Neuronal stem cell (in vitro differentiated cells): Measurements from ENCODE around the gene CNN1.

Source experiments
- DNase-seq: peaks from one replicate; pipeline ENCODE4 v3.0.0-alpha.2; 2013; ENCODE audit warnings: low spot score
- H2AFZ ChIP-seq: one replicate; pipeline ENCODE4 v1.6.1; 2013; ENCODE audit warnings: mild to moderate bottlenecking, low read length, inconsistent platforms
- H2AK5ac ChIP-seq: 2 replicates; pipeline ENCODE4 v1.6.1; 2013; ENCODE audit warnings: low read depth, mild to moderate bottlenecking, inconsistent platforms, low read length, moderate library complexity, mixed read lengths
- H2BK120ac ChIP-seq: 2 replicates; pipeline ENCODE4 v1.6.1; 2013; ENCODE audit warnings: low read depth, mild to moderate bottlenecking, inconsistent platforms, low read length, moderate library complexity, mixed read lengths
- H2BK12ac ChIP-seq: one replicate; pipeline ENCODE4 v1.6.1; 2013; ENCODE audit warnings: low read length, inconsistent platforms
- H2BK15ac ChIP-seq: 2 replicates; pipeline ENCODE4 v1.6.1; 2013; ENCODE audit warnings: mild to moderate bottlenecking, low read length, inconsistent platforms, mixed read lengths
- H2BK5ac ChIP-seq: one replicate; pipeline ENCODE4 v1.6.1; 2013; ENCODE audit warnings: inconsistent platforms, mild to moderate bottlenecking, low read length, moderate library complexity
- H3K14ac ChIP-seq: one replicate; pipeline ENCODE4 v1.6.1; 2013; ENCODE audit warnings: low read length, inconsistent platforms
- H3K18ac ChIP-seq: 2 replicates; pipeline ENCODE4 v1.6.1; 2013; ENCODE audit warnings: low read length, inconsistent platforms
- H3K23ac ChIP-seq: 2 replicates; pipeline ENCODE4 v1.6.1; 2013; ENCODE audit warnings: low read depth, mild to moderate bottlenecking, mixed read lengths, low read length, inconsistent platforms; ENCODE audit not compliant: poor library complexity
- H3K27ac ChIP-seq: replicated peaks from 3 replicates; pipeline ENCODE4 v1.5.1; 2013; ENCODE audit warnings: low read length, inconsistent platforms
- H3K27me3 ChIP-seq, 3 experiments: 2 replicates each; pipeline ENCODE4 v1.6.1; 2013; ENCODE audit warnings: low read length in 3 of 3, mild to moderate bottlenecking in 2 of 3, inconsistent platforms in 1 of 3, low read depth in 1 of 3, mixed read lengths in 1 of 3, moderate library complexity in 1 of 3; ENCODE audit not compliant: control insufficient read depth in 3 of 3, insufficient read depth in 3 of 3
- H3K36me3 ChIP-seq, 2 donors: replicated peaks in 1 of 2; 2 replicates each; pipeline ENCODE4 v1.6.1; 2013; ENCODE audit warnings: low read length in 2 of 2; ENCODE audit not compliant: control insufficient read depth in 2 of 2, insufficient read depth in 2 of 2
- H3K4ac ChIP-seq: 2 replicates; pipeline ENCODE4 v1.6.1; 2013; ENCODE audit warnings: inconsistent platforms, mild to moderate bottlenecking, low read length, moderate library complexity
- H3K4me1 ChIP-seq, 2 donors: 1 replicate in 1 of 2; 2 replicates in 1 of 2; pipeline ENCODE4 v1.6.1; 2013; ENCODE audit warnings: low read length in 2 of 2, low read depth in 1 of 2; ENCODE audit not compliant: control insufficient read depth in 2 of 2, insufficient read depth in 1 of 2
- H3K4me2 ChIP-seq: one replicate; pipeline ENCODE4 v1.6.1; 2013; ENCODE audit warnings: mild to moderate bottlenecking, low read length, inconsistent platforms; ENCODE audit not compliant: insufficient read depth, poor library complexity, severe bottlenecking
- H3K4me3 ChIP-seq, 2 donors: 2 replicates each; pipeline ENCODE4 v1.5.1; 2013; ENCODE audit warnings: low read length in 2 of 2, mild to moderate bottlenecking in 2 of 2, inconsistent platforms in 1 of 2, moderate library complexity in 1 of 2
- H3K79me1 ChIP-seq: one replicate; pipeline ENCODE4 v1.6.1; 2013; ENCODE audit warnings: low read depth, mild to moderate bottlenecking, inconsistent platforms, low read length, moderate library complexity
- H3K9ac ChIP-seq: one replicate; pipeline ENCODE4 v1.6.1; 2013; ENCODE audit warnings: mild to moderate bottlenecking, low read depth, low read length, inconsistent platforms; ENCODE audit not compliant: poor library complexity
- H3K9me3 ChIP-seq, 2 donors: replicated peaks in 1 of 2; 2 replicates each; pipeline versions ENCODE3 to v1.6.1; 2013; ENCODE audit warnings: low read length in 2 of 2, mild to moderate bottlenecking in 2 of 2, inconsistent platforms in 1 of 2, low read depth in 1 of 2, mixed read lengths in 1 of 2, moderate library complexity in 1 of 2; ENCODE audit not compliant: control insufficient read depth in 2 of 2, insufficient read depth in 1 of 2
- H4K8ac ChIP-seq: one replicate; pipeline ENCODE4 v1.6.1; 2013; ENCODE audit warnings: low read depth, mild to moderate bottlenecking, inconsistent platforms, low read length, moderate library complexity
- H4K91ac ChIP-seq: one replicate; pipeline ENCODE4 v1.6.1; 2013; ENCODE audit warnings: low read length, low read depth, mild to moderate bottlenecking, inconsistent platforms; ENCODE audit not compliant: poor library complexity
- WGBS, 2 donors: extraction: QIAGEN DNeasy Blood & Tissue Kit; methylation state at CpG; one replicate each; pipeline ENCODE4 v1.1.7; 2013; ENCODE audit warnings: missing lambda C conversion rate in 2 of 2, mixed read lengths in 1 of 2; ENCODE audit not compliant: insufficient read length in 2 of 2, insufficient replicate concordance in 1 of 2; ENCODE audit errors: extremely low coverage in 2 of 2; 5-methylcytosine and 5-hydroxymethylcytosine counted together

CNN1 gene

GRCh38 chr19:11519138-11519537 lies 19.5 kb upstream of the CNN1 start:
- H3K27ac ChIP-seq: no peak overlapping the region
- no peak overlapping the region for H2BK15ac ChIP-seq
- no peak overlapping the region for H4K91ac ChIP-seq
- WGBS, 2 donors: no CpG with 5 or more reads among the region's 9 CpGs
- no peak overlapping the region for H2BK12ac ChIP-seq
- H2BK120ac ChIP-seq: no peak overlapping the region
- H3K23ac ChIP-seq: no peak overlapping the region
- H4K8ac ChIP-seq: no peak overlapping the region
- H2AFZ ChIP-seq: no peak overlapping the region
- no peak overlapping the region for H3K4me2 ChIP-seq
- H2BK5ac ChIP-seq: no peak overlapping the region
- H3K14ac ChIP-seq: no peak overlapping the region
- peaks cover 0 to 14% of the 10 kb centered on the region in 2 donors for H3K36me3 ChIP-seq
- H3K4ac ChIP-seq: no peak overlapping the region
- no peak overlapping the region for H3K9ac ChIP-seq
- H3K4me1 ChIP-seq: no peaks in the 10 kb centered on the region
- no peak overlapping the region for H3K18ac ChIP-seq
- no peaks in the 10 kb centered on the region for H3K79me1 ChIP-seq
- no peaks in the 10 kb centered on the region for H3K9me3 ChIP-seq
- no peaks in the 10 kb centered on the region for H3K27me3 ChIP-seq
- H3K4me3 ChIP-seq: no peak overlapping the region
- no peak for DNase-seq
- H2AK5ac ChIP-seq: no peak overlapping the region

- H3K27me3 ChIP-seq: no peaks in the 10 kb centered on the region
- peak; percentile 97 for DNase-seq
- no peaks in the 10 kb centered on the region for H3K4me1 ChIP-seq
- no peaks in the 10 kb centered on the region for H3K79me1 ChIP-seq
- H3K4me3 ChIP-seq: peak within 1 kb of the TSS; percentile 69 to 96
- H2BK12ac ChIP-seq: no peak within 1 kb of the TSS
- H3K4ac ChIP-seq: no peak within 1 kb of the TSS
- no peak within 1 kb of the TSS for H4K91ac ChIP-seq
- H4K8ac ChIP-seq: no peak within 1 kb of the TSS
- H2BK15ac ChIP-seq: no peak within 1 kb of the TSS
- H2AFZ ChIP-seq: peak within 1 kb of the TSS; percentile 98
- no peaks in the 10 kb centered on the region for H3K9me3 ChIP-seq
- peak within 1 kb of the TSS; percentile 89 for H3K27ac ChIP-seq
- peak within 1 kb of the TSS; percentile 64 for H3K14ac ChIP-seq
- H3K4me2 ChIP-seq: peak within 1 kb of the TSS; percentile 54
- H3K9ac ChIP-seq: peak within 1 kb of the TSS; percentile 91
- no peak within 1 kb of the TSS for H2BK5ac ChIP-seq
- WGBS, 2 donors: no CpG with 5 or more reads among the region's 47 CpGs
- H3K36me3 ChIP-seq: no peaks in the 10 kb centered on the region
- peak within 1 kb of the TSS; percentile 68 for H3K23ac ChIP-seq
- no peak within 1 kb of the TSS for H2BK120ac ChIP-seq
- no peak within 1 kb of the TSS for H2AK5ac ChIP-seq
- peak within 1 kb of the TSS; percentile 97 for H3K18ac ChIP-seq
Observed at GRCh38 chr19:11528551-11529341, 9.9 kb upstream of the CNN1 start, which contains the start of gene ECSIT. ECSIT (minus strand) TSS chr19:11529134; CDS start chr19:11519170, 9,964 bp downstream.

- no peak overlapping the region for H2BK120ac ChIP-seq
- no peaks in the 10 kb centered on the region for H3K79me1 ChIP-seq
Observed at GRCh38 chr19:11530432-11530831, 8.2 kb upstream of the CNN1 start.

GRCh38 chr19:11534538-11534937 lies 4.1 kb upstream of the CNN1 start:
- H3K4me3 ChIP-seq: no peak overlapping the region
- H3K4me2 ChIP-seq: no peak overlapping the region
- H3K23ac ChIP-seq: no peak overlapping the region
- H3K18ac ChIP-seq: no peak overlapping the region
- H3K14ac ChIP-seq: no peak overlapping the region
- H2BK120ac ChIP-seq: no peak overlapping the region
- no peaks in the 10 kb centered on the region for H3K27me3 ChIP-seq
- no peak overlapping the region for H2AK5ac ChIP-seq
- no peak for DNase-seq
- H4K8ac ChIP-seq: no peak overlapping the region
- H3K4ac ChIP-seq: no peak overlapping the region
- H3K9ac ChIP-seq: no peak overlapping the region
- no CpG with 5 or more reads among the region's 1 CpG for WGBS, 2 donors
- H2BK15ac ChIP-seq: no peak overlapping the region
- H3K36me3 ChIP-seq: no peaks in the 10 kb centered on the region
- H3K4me1 ChIP-seq: peaks cover 11 to 12% of the 10 kb centered on the region in 2 donors
- no peak overlapping the region for H4K91ac ChIP-seq
- no peaks in the 10 kb centered on the region for H3K9me3 ChIP-seq
- no peak overlapping the region for H3K27ac ChIP-seq
- H2AFZ ChIP-seq: no peak overlapping the region
- H2BK5ac ChIP-seq: no peak overlapping the region
- H3K79me1 ChIP-seq: peaks cover 1% of the 10 kb centered on the region
- H2BK12ac ChIP-seq: no peak overlapping the region

More at GRCh38 chr19:11530432-11530831, 8.2 kb upstream of the CNN1 start:
- no CpG with 5 or more reads among the region's 9 CpGs for WGBS, 2 donors
- DNase-seq: no peak
- no peak overlapping the region for H3K27ac ChIP-seq
- no peak overlapping the region for H2BK15ac ChIP-seq
- H3K9ac ChIP-seq: no peak overlapping the region
- no peaks in the 10 kb centered on the region for H3K27me3 ChIP-seq
- no peak overlapping the region for H4K91ac ChIP-seq
- no peak overlapping the region for H2AK5ac ChIP-seq
- no peak overlapping the region for H3K4me2 ChIP-seq
- no peak overlapping the region for H2BK12ac ChIP-seq
- H3K4me1 ChIP-seq: no peaks in the 10 kb centered on the region
- peak overlapping the region in 1 of 2 donors; percentile 20 for H3K4me3 ChIP-seq
- H3K14ac ChIP-seq: no peak overlapping the region
- H3K9me3 ChIP-seq: no peaks in the 10 kb centered on the region
- H3K18ac ChIP-seq: no peak overlapping the region
- H2BK5ac ChIP-seq: no peak overlapping the region
- H3K4ac ChIP-seq: no peak overlapping the region
- H3K36me3 ChIP-seq: no peaks in the 10 kb centered on the region
- H3K23ac ChIP-seq: no peak overlapping the region
- peak overlapping the region; percentile 1 for H2AFZ ChIP-seq
- no peak overlapping the region for H4K8ac ChIP-seq
